ENCODE measurements around the gene UBTD1.

DNA sequence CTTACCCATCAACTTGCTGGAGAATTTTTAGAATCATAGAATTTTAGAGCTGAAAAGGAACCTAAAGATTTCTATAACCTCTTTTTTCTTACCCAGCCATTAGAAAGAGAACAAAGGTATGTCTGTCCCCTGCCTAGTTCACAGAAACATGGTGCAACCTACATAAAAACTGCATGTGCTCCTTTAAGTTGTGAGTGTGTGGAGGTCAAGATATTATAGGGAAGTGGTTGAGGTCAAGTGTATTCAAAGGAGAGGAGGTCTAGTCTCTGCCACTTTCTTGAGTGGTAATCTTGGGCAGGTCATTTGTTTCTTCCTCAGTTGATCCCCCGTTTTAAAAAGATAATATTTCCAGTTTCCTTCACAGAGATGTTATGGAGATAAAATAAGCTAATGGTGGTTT, 6.4 kb downstream of the UBTD1 start:
- TF ChIP-seq, protein P1, sequence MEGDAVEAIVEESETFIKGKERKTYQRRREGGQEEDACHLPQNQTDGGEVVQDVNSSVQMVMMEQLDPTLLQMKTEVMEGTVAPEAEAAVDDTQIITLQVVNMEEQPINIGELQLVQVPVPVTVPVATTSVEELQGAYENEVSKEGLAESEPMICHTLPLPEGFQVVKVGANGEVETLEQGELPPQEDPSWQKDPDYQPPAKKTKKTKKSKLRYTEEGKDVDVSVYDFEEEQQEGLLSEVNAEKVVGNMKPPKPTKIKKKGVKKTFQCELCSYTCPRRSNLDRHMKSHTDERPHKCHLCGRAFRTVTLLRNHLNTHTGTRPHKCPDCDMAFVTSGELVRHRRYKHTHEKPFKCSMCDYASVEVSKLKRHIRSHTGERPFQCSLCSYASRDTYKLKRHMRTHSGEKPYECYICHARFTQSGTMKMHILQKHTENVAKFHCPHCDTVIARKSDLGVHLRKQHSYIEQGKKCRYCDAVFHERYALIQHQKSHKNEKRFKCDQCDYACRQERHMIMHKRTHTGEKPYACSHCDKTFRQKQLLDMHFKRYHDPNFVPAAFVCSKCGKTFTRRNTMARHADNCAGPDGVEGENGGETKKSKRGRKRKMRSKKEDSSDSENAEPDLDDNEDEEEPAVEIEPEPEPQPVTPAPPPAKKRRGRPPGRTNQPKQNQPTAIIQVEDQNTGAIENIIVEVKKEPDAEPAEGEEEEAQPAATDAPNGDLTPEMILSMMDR (IDR thresholded peaks at IDR 0.05): no peak
- TF ChIP-seq POLR2A (IDR thresholded peaks at IDR 0.05): no peak
